Astrocyte (in vitro differentiated cells and primary cell): ENCODE measurements around the gene HRH4. TPM values are rescaled to one million over a fixed set of nuclear protein-coding genes. Genes with fewer than 3 reads are reported as not detected.

Experiments
- DNase-seq: peaks from one replicate; pipeline ENCODE4 v3.0.0-alpha.2; 2010; ENCODE audit warnings: low read depth
- FAIRE-seq: peaks from 2 replicates; lab custom pipeline; 2011; peaks lifted over from hg19 to GRCh38; lab: Jason Lieb, UNC
- H2AFZ ChIP-seq: 2 replicates; pipeline ENCODE4 v1.6.0; 2012; ENCODE audit warnings: low read depth, low read length, inconsistent platforms
- H3K27ac ChIP-seq: 2 replicates; pipeline ENCODE4 v1.5.1; 2011; ENCODE audit warnings: low read depth, low read length, inconsistent platforms
- H3K27me3 ChIP-seq: 2 replicates; pipeline ENCODE4 v1.6.0; 2011; ENCODE audit warnings: low read length, inconsistent platforms; ENCODE audit not compliant: insufficient read depth
- H3K36me3 ChIP-seq: 2 replicates; pipeline ENCODE4 v1.5.1; 2011; ENCODE audit warnings: low read length, inconsistent platforms; ENCODE audit not compliant: insufficient read depth
- H3K4me1 ChIP-seq: 2 replicates; pipeline ENCODE4 v1.5.1; 2011; ENCODE audit warnings: low read length, inconsistent platforms; ENCODE audit not compliant: insufficient read depth
- H3K4me2 ChIP-seq: 2 replicates; pipeline ENCODE4 v1.6.0; 2012; ENCODE audit warnings: low read length, inconsistent platforms
- H3K4me3 ChIP-seq: 2 replicates; pipeline ENCODE4 v1.5.1; 2011; ENCODE audit warnings: low read depth, mild to moderate bottlenecking, low read length, inconsistent platforms; ENCODE audit not compliant: insufficient read depth
- H3K79me2 ChIP-seq: 2 replicates; pipeline ENCODE4 v1.6.0; 2012; ENCODE audit warnings: mild to moderate bottlenecking, low read length, inconsistent platforms; ENCODE audit not compliant: insufficient read depth
- H3K9ac ChIP-seq: 2 replicates; pipeline ENCODE4 v1.6.0; 2012; ENCODE audit warnings: mild to moderate bottlenecking, low read length, inconsistent platforms
- H3K9me3 ChIP-seq: 2 replicates; pipeline ENCODE4 v1.5.1; 2012; ENCODE audit warnings: low read depth, mild to moderate bottlenecking, low read length, inconsistent platforms; ENCODE audit not compliant: insufficient read depth
- H4K20me1 ChIP-seq: 2 replicates; pipeline ENCODE4 v1.6.0; 2012; ENCODE audit warnings: low read length, inconsistent platforms; ENCODE audit not compliant: insufficient read depth
- H3K27ac Mint-ChIP-seq: one replicate; pipeline ENCODE4 v1.8.0; 2021; ENCODE audit warnings: mild to moderate bottlenecking, mixed read lengths; ENCODE audit not compliant: unreplicated experiment
- H3K27me3 Mint-ChIP-seq: one replicate; pipeline ENCODE4 v1.8.0; 2021; ENCODE audit warnings: low read depth, mixed read lengths; ENCODE audit not compliant: unreplicated experiment
- H3K36me3 Mint-ChIP-seq: one replicate; pipeline ENCODE4 v1.8.0; 2021; ENCODE audit warnings: low read depth, mixed read lengths; ENCODE audit not compliant: unreplicated experiment
- H3K4me1 Mint-ChIP-seq: one replicate; pipeline ENCODE4 v1.8.0; 2021; ENCODE audit warnings: low read depth, mixed read lengths; ENCODE audit not compliant: unreplicated experiment
- H3K4me3 Mint-ChIP-seq: one replicate; pipeline ENCODE4 v1.8.0; 2021; ENCODE audit warnings: mild to moderate bottlenecking, moderate library complexity, mixed read lengths; ENCODE audit not compliant: unreplicated experiment
- H3K9me3 Mint-ChIP-seq: one replicate; pipeline ENCODE4 v1.8.0; 2021; ENCODE audit warnings: mild to moderate bottlenecking, mixed read lengths; ENCODE audit not compliant: unreplicated experiment
- CTCF ChIP-seq: IDR thresholded peaks from 2 replicates; pipeline ENCODE4 v1.5.1; 2011; ENCODE audit warnings: low read depth, mild to moderate bottlenecking, inconsistent platforms, low read length, moderate library complexity; ENCODE audit not compliant: insufficient read depth
- EZH2 ChIP-seq: IDR thresholded peaks from 2 replicates; pipeline ENCODE4 v1.6.1; 2012; ENCODE audit warnings: mild to moderate bottlenecking, low read length, inconsistent platforms; ENCODE audit not compliant: insufficient read depth
- total RNA-seq: library from RNA; stranded (reverse); gene quantifications from 2 replicates; pipeline ENCODE4 v1.2.1, GENCODE V29; 2021

HRH4 gene
- total RNA-seq, 1 donor from 2014 or later = 0.25 TPM

GRCh38 chr18:24515721-24516120, 55.3 kb downstream of the HRH4 start:
- no peak overlapping the region for H3K27ac Mint-ChIP-seq
- H3K27ac ChIP-seq = no peak overlapping the region
- peaks cover 3% of the 10 kb centered on the region for H3K9me3 Mint-ChIP-seq

DNA sequence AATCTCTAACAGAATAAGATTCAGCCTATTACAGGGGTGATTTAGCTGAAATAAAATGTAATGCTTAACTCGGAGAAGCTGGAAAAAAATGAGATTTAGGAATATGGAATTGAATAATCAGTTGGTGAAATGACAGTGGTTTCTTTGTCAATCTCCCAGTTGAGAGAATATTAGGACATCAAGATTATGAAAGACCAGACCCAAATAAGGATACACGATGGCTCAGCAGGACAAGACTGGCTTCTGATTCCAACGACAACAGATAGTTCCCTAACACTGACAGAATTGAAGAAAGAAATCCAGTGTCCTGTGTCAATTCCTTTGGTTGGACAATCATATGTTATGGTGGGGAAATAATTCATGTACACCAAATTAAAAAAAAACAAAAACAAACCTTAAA, 55.8 kb downstream of the HRH4 start:
- Histone ChIP-seq H3K4me2 (no peak overlapping the region), H3K79me2 (no peaks in the 10 kb centered on the region), H3K9ac (no peak overlapping the region), H4K20me1 (no peaks in the 10 kb centered on the region), H3K27ac (no peak overlapping the region), H3K36me3 (no peaks in the 10 kb centered on the region), H3K27me3 (no peaks in the 10 kb centered on the region), H3K9me3 (no peaks in the 10 kb centered on the region), H3K4me1 (no peaks in the 10 kb centered on the region), H3K4me3 (no peak overlapping the region), H2AFZ (no peak overlapping the region)
- no peak overlapping the region for H3K27ac Mint-ChIP-seq
- H3K9me3 Mint-ChIP-seq = peaks cover 3% of the 10 kb centered on the region
- H3K27me3 Mint-ChIP-seq = no peaks in the 10 kb centered on the region
- TF ChIP-seq CTCF (no peak), EZH2 (no peak)
- no peak overlapping the region for H3K4me3 Mint-ChIP-seq
- FAIRE-seq = no peak
- no peaks in the 10 kb centered on the region for H3K36me3 Mint-ChIP-seq
- no peaks in the 10 kb centered on the region for H3K4me1 Mint-ChIP-seq
- no peak for DNase-seq

More at GRCh38 chr18:24515721-24516120, 55.3 kb downstream of the HRH4 start:
- Histone ChIP-seq H2AFZ (no peak overlapping the region), H3K4me2 (no peak overlapping the region), H3K4me1 (no peaks in the 10 kb centered on the region), H3K9me3 (no peaks in the 10 kb centered on the region), H3K4me3 (no peak overlapping the region), H3K27me3 (no peaks in the 10 kb centered on the region), H4K20me1 (no peaks in the 10 kb centered on the region), H3K36me3 (no peaks in the 10 kb centered on the region), H3K9ac (no peak overlapping the region), H3K79me2 (no peaks in the 10 kb centered on the region)
- TF ChIP-seq EZH2 = no peak
- TF ChIP-seq CTCF = no peak
- no peaks in the 10 kb centered on the region for H3K4me1 Mint-ChIP-seq
- no peak for FAIRE-seq
- H3K4me3 Mint-ChIP-seq = no peak overlapping the region
- H3K27me3 Mint-ChIP-seq = no peaks in the 10 kb centered on the region
- DNase-seq = no peak
- no peaks in the 10 kb centered on the region for H3K36me3 Mint-ChIP-seq

GRCh38 chr18:24517554-24517953, 57.1 kb downstream of the HRH4 start:
- Mint-ChIP-seq H3K27me3 (peaks cover under 1% of the 10 kb centered on the region), H3K4me1 (no peaks in the 10 kb centered on the region), H3K4me3 (no peak overlapping the region), H3K36me3 (no peaks in the 10 kb centered on the region), H3K27ac (no peak overlapping the region), H3K9me3 (peaks cover 3% of the 10 kb centered on the region)
- H3K4me3 ChIP-seq = no peak overlapping the region
- H3K36me3 ChIP-seq = no peaks in the 10 kb centered on the region
- no peaks in the 10 kb centered on the region for H3K27me3 ChIP-seq
- TF ChIP-seq CTCF (no peak), EZH2 (no peak)
- H3K9ac ChIP-seq = no peak overlapping the region
- no peaks in the 10 kb centered on the region for H3K4me1 ChIP-seq
- no peak overlapping the region for H2AFZ ChIP-seq
- no peak overlapping the region for H3K27ac ChIP-seq
- no peak overlapping the region for H3K4me2 ChIP-seq
- H3K79me2 ChIP-seq = no peaks in the 10 kb centered on the region
- FAIRE-seq (no peak), DNase-seq (no peak)
- H4K20me1 ChIP-seq = no peaks in the 10 kb centered on the region
- H3K9me3 ChIP-seq = no peaks in the 10 kb centered on the region
